Activated CD8-positive, alpha-beta T cell treated with anti-CD3 and anti-CD28 coated beads for 36 hours (primary cell): ENCODE results near the gene FMNL2. TPM values are rescaled to one million over a fixed set of nuclear protein-coding genes. Genes with fewer than 3 reads are reported as not detected.

Experiments used
- ATAC-seq: fragments of 200-7000 bp; cut with Tn5 transposase; one replicate; pipeline ENCODE4 v1.10.0; 2021; ENCODE audit warnings: mild to moderate bottlenecking, moderate library complexity
- CTCF ChIA-PET: fragments of 350-600 bp; sonication (Branson Sonifier 250); formaldehyde crosslinking; loops from one replicate; lab custom pipeline; 2021; ENCODE audit warnings: antibody characterized with exemption; lab: Charles Lee
- POLR2A ChIA-PET: fragments of 350-600 bp; sonication (Branson Sonifier 250); formaldehyde crosslinking; loops from one replicate; lab custom pipeline; 2021; ENCODE audit warnings: antibody characterized with exemption; lab: Charles Lee
- DNase-seq: peaks from one replicate; pipeline ENCODE4 v3.0.0-alpha.2; 2020
- H3K27ac Mint-ChIP-seq: one replicate; pipeline ENCODE4 v1.8.0; 2021; ENCODE audit warnings: mild to moderate bottlenecking, mixed read lengths
- H3K27me3 Mint-ChIP-seq: one replicate; pipeline ENCODE4 v1.8.0; 2021; ENCODE audit warnings: mixed read lengths
- H3K36me3 Mint-ChIP-seq: one replicate; pipeline ENCODE4 v1.8.0; 2021; ENCODE audit warnings: low read depth, mixed read lengths
- H3K4me1 Mint-ChIP-seq: one replicate; pipeline ENCODE4 v1.8.0; 2021; ENCODE audit warnings: low read depth, mixed read lengths
- H3K4me3 Mint-ChIP-seq: one replicate; pipeline ENCODE4 v1.8.0; 2021; ENCODE audit warnings: mild to moderate bottlenecking, moderate library complexity, mixed read lengths
- H3K9me3 Mint-ChIP-seq: one replicate; pipeline ENCODE4 v1.8.0; 2021; ENCODE audit warnings: mixed read lengths
- CTCF ChIP-seq: fragments of 200-600 bp; IDR thresholded peaks from one replicate; pipeline ENCODE4 v1.8.0; 2022; ENCODE audit warnings: antibody characterized with exemption, mild to moderate bottlenecking
- intact Hi-C: fragments of 100-400 bp; cut with micrococcal nuclease; formaldehyde crosslinking; loops from one replicate; pipeline ENCODE4 v1.10.0; 2022
- total RNA-seq, 2 experiments: library from RNA; stranded (reverse); gene quantifications; one replicate each; pipeline ENCODE4 v1.2.3, GENCODE V29; 2021

The FMNL2 gene
- total RNA-seq, 2 experiments from 2014 or later, result 1.1 TPM

- H3K27ac Mint-ChIP-seq, result no peak overlapping the region
- no peaks in the 10 kb centered on the region for H3K4me1 Mint-ChIP-seq
- no peak for TF ChIP-seq CTCF
- ChIA-PET POLR2A (no interaction called here), CTCF (no interaction called here)
- intact Hi-C loops, result no loop called here
- no peak for ATAC-seq
- no peaks in the 10 kb centered on the region for H3K36me3 Mint-ChIP-seq
- no peak overlapping the region for H3K4me3 Mint-ChIP-seq
- no peak for DNase-seq
- H3K9me3 Mint-ChIP-seq, result no peaks in the 10 kb centered on the region
- H3K27me3 Mint-ChIP-seq, result peaks cover 2% of the 10 kb centered on the region
Observed at GRCh38 chr2:152459091-152459490, 124.1 kb downstream of the FMNL2 start.

- Mint-ChIP-seq H3K9me3 (no peaks in the 10 kb centered on the region), H3K4me3 (no peak overlapping the region), H3K27ac (no peak overlapping the region), H3K4me1 (no peaks in the 10 kb centered on the region), H3K27me3 (peaks cover 5% of the 10 kb centered on the region), H3K36me3 (no peaks in the 10 kb centered on the region)
- POLR2A ChIA-PET, result no interaction called here
- intact Hi-C loops, result no loop called here
- no peak for DNase-seq
- no peak for ATAC-seq
- no peak for TF ChIP-seq CTCF
- CTCF ChIA-PET, result no interaction called here
Observed at GRCh38 chr2:152460567-152460966, 125.6 kb downstream of the FMNL2 start.

- ChIA-PET CTCF (no interaction called here), POLR2A (no interaction called here)
- TF ChIP-seq CTCF, result no peak
- no peaks in the 10 kb centered on the region for H3K9me3 Mint-ChIP-seq
- DNase-seq, result no peak
- H3K27ac Mint-ChIP-seq, result no peak overlapping the region
- H3K27me3 Mint-ChIP-seq, result peaks cover 5% of the 10 kb centered on the region
- no peaks in the 10 kb centered on the region for H3K36me3 Mint-ChIP-seq
- intact Hi-C loops, result no loop called here
- ATAC-seq, result no peak
- H3K4me1 Mint-ChIP-seq, result no peaks in the 10 kb centered on the region
- no peak overlapping the region for H3K4me3 Mint-ChIP-seq
Observed at GRCh38 chr2:152462120-152462519, 127.1 kb downstream of the FMNL2 start.

GRCh38 chr2:152462779-152463178, 127.8 kb downstream of the FMNL2 start:
- Mint-ChIP-seq H3K27ac (no peak overlapping the region), H3K4me1 (no peaks in the 10 kb centered on the region), H3K4me3 (no peak overlapping the region), H3K27me3 (peaks cover 5% of the 10 kb centered on the region), H3K36me3 (no peaks in the 10 kb centered on the region), H3K9me3 (no peaks in the 10 kb centered on the region)
- CTCF ChIA-PET, result no interaction called here
- no peak for DNase-seq
- intact Hi-C loops, result no loop called here
- TF ChIP-seq CTCF, result no peak
- no peak for ATAC-seq
- POLR2A ChIA-PET, result no interaction called here

GRCh38 chr2:152464851-152465470, 130.0 kb downstream of the FMNL2 start:
- Mint-ChIP-seq H3K27ac (no peak overlapping the region), H3K9me3 (no peaks in the 10 kb centered on the region), H3K4me1 (peaks cover 4% of the 10 kb centered on the region), H3K27me3 (peaks cover 7% of the 10 kb centered on the region), H3K4me3 (no peak overlapping the region), H3K36me3 (no peaks in the 10 kb centered on the region)
- no peak for DNase-seq
- ChIA-PET CTCF (no interaction called here), POLR2A (no interaction called here)
- ATAC-seq, result no peak
- intact Hi-C loops, result no loop called here
- TF ChIP-seq CTCF, result no peak
